HG03139 (cell line): ENCODE measurements around the gene UBA3.

Experiments used
- ATAC-seq: cut with Tn5 transposase; IDR thresholded peaks from one replicate; pipeline ENCODE4 v1.9.1; 2021; ENCODE audit not compliant: unreplicated experiment

UBA3 gene

GRCh38 chr3:69102384-69102783 is 22.2 kb upstream of the UBA3 start:
- ATAC-seq = no peak

GRCh38 chr3:69099576-69099975 is 19.4 kb upstream of the UBA3 start:
- no peak for ATAC-seq

- ATAC-seq = no peak
Measured at GRCh38 chr3:69097407-69098086, 17.4 kb upstream of the UBA3 start.

- ATAC-seq = no peak
Measured at GRCh38 chr3:69096299-69096698, 16.1 kb upstream of the UBA3 start.

GRCh38 chr3:69095636-69096035 is 15.5 kb upstream of the UBA3 start:
- no peak for ATAC-seq

GRCh38 chr3:69094467-69095205 is 14.5 kb upstream of the UBA3 start:
- no peak for ATAC-seq

- ATAC-seq = peak; percentile 69
Measured at GRCh38 chr3:69092030-69092516, 11.9 kb upstream of the UBA3 start.

- ATAC-seq = no peak
Measured at GRCh38 chr3:69091389-69092029, 11.3 kb upstream of the UBA3 start.

- ATAC-seq = no peak
Measured at GRCh38 chr3:69090021-69090420, 9.9 kb upstream of the UBA3 start.

GRCh38 chr3:69088063-69088462 is 7.9 kb upstream of the UBA3 start:
- peak; percentile 21 for ATAC-seq

- ATAC-seq = no peak
Measured at GRCh38 chr3:69087030-69087791, 7.0 kb upstream of the UBA3 start.

- ATAC-seq = no peak
Measured at GRCh38 chr3:69085833-69086722, 5.9 kb upstream of the UBA3 start.

GRCh38 chr3:69085168-69085832 is 5.1 kb upstream of the UBA3 start:
- ATAC-seq = no peak

GRCh38 chr3:69084326-69085167 is 4.4 kb upstream of the UBA3 start, which contains the start of gene ARL6IP5:
Gene ARL6IP5, plus strand, starts transcription at chr3:69084937. Its CDS starts 111 bp downstream, at chr3:69085048.
- ATAC-seq = peak; percentile 50

- peak; percentile 52 for ATAC-seq
Measured at GRCh38 chr3:69082805-69083204, 2.6 kb upstream of the UBA3 start.

GRCh38 chr3:69082361-69082760 is 2.2 kb upstream of the UBA3 start:
- ATAC-seq = no peak

- ATAC-seq = no peak
Measured at GRCh38 chr3:69081583-69082262, 1.6 kb upstream of the UBA3 start.
